IMR-90 (cell line): ENCODE data around the gene DKK3.

ENCODE experiments used
- BHLHE40 ChIP-seq: fragments of 150-350 bp; IDR thresholded peaks from 2 replicates; pipeline ENCODE4 v1.6.1; 2016; ENCODE audit warnings: mild to moderate bottlenecking, low read depth, low read length
- CHD1 ChIP-seq: IDR thresholded peaks from 2 replicates; pipeline ENCODE4 v1.6.1; 2012; ENCODE audit warnings: low read depth, low read length, improper control_type of control experiment
- CTCF ChIP-seq: conservative IDR thresholded peaks from 2 replicates; pipeline ENCODE4 v1.5.1; 2012; ENCODE audit warnings: mild to moderate bottlenecking, low read depth, low read length, improper control_type of control experiment
- ELK1 ChIP-seq: fragments of 150-350 bp; IDR thresholded peaks from 2 replicates; pipeline ENCODE4 v1.6.1; 2016; ENCODE audit warnings: low read depth, mild to moderate bottlenecking, low read length, moderate library complexity, borderline replicate concordance
- MAFK ChIP-seq: IDR thresholded peaks from 2 replicates; pipeline ENCODE4 v1.6.1; 2012; ENCODE audit warnings: low read depth, low read length, improper control_type of control experiment
- MAZ ChIP-seq: IDR thresholded peaks from 2 replicates; pipeline ENCODE4 v1.6.1; 2012; ENCODE audit warnings: low read depth, mild to moderate bottlenecking, low read length, improper control_type of control experiment, moderate library complexity, borderline replicate concordance
- MXI1 ChIP-seq: IDR thresholded peaks from 2 replicates; pipeline ENCODE4 v1.6.1; 2012; ENCODE audit warnings: low read depth, mild to moderate bottlenecking, low read length, moderate library complexity, borderline replicate concordance
- POLR2A ChIP-seq: IDR thresholded peaks from 2 replicates; pipeline ENCODE4 v1.6.1; 2012; ENCODE audit warnings: mild to moderate bottlenecking, low read depth, low read length
- RAD21 ChIP-seq: IDR thresholded peaks from 2 replicates; pipeline ENCODE4 v1.6.1; 2012; ENCODE audit warnings: low read length, improper control_type of control experiment
- RCOR1 ChIP-seq: IDR thresholded peaks from 2 replicates; pipeline ENCODE4 v1.6.1; 2012; ENCODE audit warnings: mild to moderate bottlenecking, low read length, improper control_type of control experiment; ENCODE audit not compliant: insufficient replicate concordance
- USF2 ChIP-seq: fragments of 150-350 bp; IDR thresholded peaks from 2 replicates; pipeline ENCODE4 v1.6.1; 2017; ENCODE audit warnings: mild to moderate bottlenecking, antibody characterized with exemption, low read length, low read depth

- TF ChIP-seq RAD21 (no peak), BHLHE40 (no peak), POLR2A (no peak), CTCF (no peak), MAFK (no peak), RCOR1 (no peak), ELK1 (no peak), CHD1 (no peak), MXI1 (no peak), MAZ (no peak), USF2 (no peak)
Observed at GRCh38 chr11:11935536-11935935, 72.9 kb downstream of the DKK3 start.
